Astrocyte (in vitro differentiated cells and primary cell): ENCODE results near the gene NUP62. TPM values are rescaled to one million over a fixed set of nuclear protein-coding genes. Genes with fewer than 3 reads are reported as not detected.

Source experiments
- DNase-seq: peaks from one replicate; pipeline ENCODE4 v3.0.0-alpha.2; 2010; ENCODE audit warnings: low read depth
- FAIRE-seq: peaks from 2 replicates; lab custom pipeline; 2011; peaks lifted over from hg19 to GRCh38; lab: Jason Lieb, UNC
- H2AFZ ChIP-seq: 2 replicates; pipeline ENCODE4 v1.6.0; 2012; ENCODE audit warnings: low read depth, low read length, inconsistent platforms
- H3K27ac ChIP-seq: 2 replicates; pipeline ENCODE4 v1.5.1; 2011; ENCODE audit warnings: low read depth, low read length, inconsistent platforms
- H3K27me3 ChIP-seq: 2 replicates; pipeline ENCODE4 v1.6.0; 2011; ENCODE audit warnings: low read length, inconsistent platforms; ENCODE audit not compliant: insufficient read depth
- H3K36me3 ChIP-seq: 2 replicates; pipeline ENCODE4 v1.5.1; 2011; ENCODE audit warnings: low read length, inconsistent platforms; ENCODE audit not compliant: insufficient read depth
- H3K4me1 ChIP-seq: 2 replicates; pipeline ENCODE4 v1.5.1; 2011; ENCODE audit warnings: low read length, inconsistent platforms; ENCODE audit not compliant: insufficient read depth
- H3K4me2 ChIP-seq: 2 replicates; pipeline ENCODE4 v1.6.0; 2012; ENCODE audit warnings: low read length, inconsistent platforms
- H3K4me3 ChIP-seq: 2 replicates; pipeline ENCODE4 v1.5.1; 2011; ENCODE audit warnings: low read depth, mild to moderate bottlenecking, low read length, inconsistent platforms; ENCODE audit not compliant: insufficient read depth
- H3K79me2 ChIP-seq: 2 replicates; pipeline ENCODE4 v1.6.0; 2012; ENCODE audit warnings: mild to moderate bottlenecking, low read length, inconsistent platforms; ENCODE audit not compliant: insufficient read depth
- H3K9ac ChIP-seq: 2 replicates; pipeline ENCODE4 v1.6.0; 2012; ENCODE audit warnings: mild to moderate bottlenecking, low read length, inconsistent platforms
- H3K9me3 ChIP-seq: 2 replicates; pipeline ENCODE4 v1.5.1; 2012; ENCODE audit warnings: low read depth, mild to moderate bottlenecking, low read length, inconsistent platforms; ENCODE audit not compliant: insufficient read depth
- H4K20me1 ChIP-seq: 2 replicates; pipeline ENCODE4 v1.6.0; 2012; ENCODE audit warnings: low read length, inconsistent platforms; ENCODE audit not compliant: insufficient read depth
- H3K27ac Mint-ChIP-seq: one replicate; pipeline ENCODE4 v1.8.0; 2021; ENCODE audit warnings: mild to moderate bottlenecking, mixed read lengths; ENCODE audit not compliant: unreplicated experiment
- H3K27me3 Mint-ChIP-seq: one replicate; pipeline ENCODE4 v1.8.0; 2021; ENCODE audit warnings: low read depth, mixed read lengths; ENCODE audit not compliant: unreplicated experiment
- H3K36me3 Mint-ChIP-seq: one replicate; pipeline ENCODE4 v1.8.0; 2021; ENCODE audit warnings: low read depth, mixed read lengths; ENCODE audit not compliant: unreplicated experiment
- H3K4me1 Mint-ChIP-seq: one replicate; pipeline ENCODE4 v1.8.0; 2021; ENCODE audit warnings: low read depth, mixed read lengths; ENCODE audit not compliant: unreplicated experiment
- H3K4me3 Mint-ChIP-seq: one replicate; pipeline ENCODE4 v1.8.0; 2021; ENCODE audit warnings: mild to moderate bottlenecking, moderate library complexity, mixed read lengths; ENCODE audit not compliant: unreplicated experiment
- H3K9me3 Mint-ChIP-seq: one replicate; pipeline ENCODE4 v1.8.0; 2021; ENCODE audit warnings: mild to moderate bottlenecking, mixed read lengths; ENCODE audit not compliant: unreplicated experiment
- EZH2 ChIP-seq: IDR thresholded peaks from 2 replicates; pipeline ENCODE4 v1.6.1; 2012; ENCODE audit warnings: mild to moderate bottlenecking, low read length, inconsistent platforms; ENCODE audit not compliant: insufficient read depth
- total RNA-seq: library from RNA; stranded (reverse); gene quantifications from 2 replicates; pipeline ENCODE4 v1.2.1, GENCODE V29; 2021
- TF ChIP-seq, protein P1 (sequence below): IDR thresholded peaks from 2 replicates; pipeline ENCODE4 v1.5.1; 2011; ENCODE audit warnings: low read depth, mild to moderate bottlenecking, inconsistent platforms, low read length, moderate library complexity; ENCODE audit not compliant: insufficient read depth

Gene NUP62
- total RNA-seq, 1 donor from 2014 or later, result 49.5 TPM

GRCh38 chr19:49877020-49877878, 52.1 kb downstream of the NUP62 start, which contains the start of the genes AKT1S1 and TBC1D17:
Gene AKT1S1, minus strand, starts transcription at chr19:49877355. Its CDS starts 4,060 bp downstream, at chr19:49873295.
Gene TBC1D17, plus strand, starts transcription at chr19:49877702. Its CDS starts 22 bp downstream, at chr19:49877724.
- H3K79me2 ChIP-seq, result peaks cover 45% of the 10 kb centered on the region
- no peak for TF ChIP-seq EZH2
- TF ChIP-seq, protein P1, sequence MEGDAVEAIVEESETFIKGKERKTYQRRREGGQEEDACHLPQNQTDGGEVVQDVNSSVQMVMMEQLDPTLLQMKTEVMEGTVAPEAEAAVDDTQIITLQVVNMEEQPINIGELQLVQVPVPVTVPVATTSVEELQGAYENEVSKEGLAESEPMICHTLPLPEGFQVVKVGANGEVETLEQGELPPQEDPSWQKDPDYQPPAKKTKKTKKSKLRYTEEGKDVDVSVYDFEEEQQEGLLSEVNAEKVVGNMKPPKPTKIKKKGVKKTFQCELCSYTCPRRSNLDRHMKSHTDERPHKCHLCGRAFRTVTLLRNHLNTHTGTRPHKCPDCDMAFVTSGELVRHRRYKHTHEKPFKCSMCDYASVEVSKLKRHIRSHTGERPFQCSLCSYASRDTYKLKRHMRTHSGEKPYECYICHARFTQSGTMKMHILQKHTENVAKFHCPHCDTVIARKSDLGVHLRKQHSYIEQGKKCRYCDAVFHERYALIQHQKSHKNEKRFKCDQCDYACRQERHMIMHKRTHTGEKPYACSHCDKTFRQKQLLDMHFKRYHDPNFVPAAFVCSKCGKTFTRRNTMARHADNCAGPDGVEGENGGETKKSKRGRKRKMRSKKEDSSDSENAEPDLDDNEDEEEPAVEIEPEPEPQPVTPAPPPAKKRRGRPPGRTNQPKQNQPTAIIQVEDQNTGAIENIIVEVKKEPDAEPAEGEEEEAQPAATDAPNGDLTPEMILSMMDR, result no peak
- H3K27ac ChIP-seq, result peak within 1 kb of the TSS; percentile 100
- peaks cover 5% of the 10 kb centered on the region for H4K20me1 ChIP-seq
- H3K4me1 Mint-ChIP-seq, result peaks cover 3% of the 10 kb centered on the region
- H3K36me3 ChIP-seq, result no peaks in the 10 kb centered on the region
- H2AFZ ChIP-seq, result peak within 1 kb of the TSS; percentile 95
- no peak within 1 kb of the TSS for H3K27ac Mint-ChIP-seq
- no peak within 1 kb of the TSS for H3K4me3 Mint-ChIP-seq
- no peaks in the 10 kb centered on the region for H3K9me3 ChIP-seq
- H3K36me3 Mint-ChIP-seq, result peaks cover 14% of the 10 kb centered on the region
- peak within 1 kb of the TSS; percentile 88 for H3K4me3 ChIP-seq
- H3K27me3 ChIP-seq, result no peaks in the 10 kb centered on the region
- FAIRE-seq, result peak; percentile 97
- H3K27me3 Mint-ChIP-seq, result no peaks in the 10 kb centered on the region
- H3K4me2 ChIP-seq, result peak within 1 kb of the TSS; percentile 93
- peak; percentile 100 for DNase-seq
- H3K9ac ChIP-seq, result peak within 1 kb of the TSS; percentile 99
- H3K4me1 ChIP-seq, result peaks cover 20% of the 10 kb centered on the region
- H3K9me3 Mint-ChIP-seq, result no peaks in the 10 kb centered on the region

- Histone ChIP-seq H3K79me2 (peaks cover 51% of the 10 kb centered on the region), H3K9ac (peak overlapping the region; percentile 99), H3K4me3 (peak overlapping the region; percentile 88), H3K9me3 (no peaks in the 10 kb centered on the region), H3K27me3 (no peaks in the 10 kb centered on the region), H3K4me2 (peak overlapping the region; percentile 93), H2AFZ (peak overlapping the region; percentile 95), H4K20me1 (peaks cover 5% of the 10 kb centered on the region), H3K27ac (peak overlapping the region; percentile 100), H3K36me3 (no peaks in the 10 kb centered on the region), H3K4me1 (peaks cover 20% of the 10 kb centered on the region)
- Mint-ChIP-seq H3K36me3 (peaks cover 14% of the 10 kb centered on the region), H3K9me3 (no peaks in the 10 kb centered on the region), H3K4me3 (no peak overlapping the region), H3K4me1 (peaks cover 3% of the 10 kb centered on the region), H3K27me3 (no peaks in the 10 kb centered on the region), H3K27ac (no peak overlapping the region)
- no peak for TF ChIP-seq EZH2
- TF ChIP-seq, protein P1, result no peak
- peak; percentile 34 for FAIRE-seq
- DNase-seq, result peak; percentile 96
Measured at GRCh38 chr19:49876422-49877019, 52.8 kb downstream of the NUP62 start.
